Endothelial cell of umbilical vein (primary cell): ENCODE data around the gene FTHL17.

Experiments used
- EZH2 ChIP-seq: IDR thresholded peaks from 2 replicates; pipeline ENCODE4 v1.6.1; 2012; ENCODE audit warnings: borderline replicate concordance, low read depth, mild to moderate bottlenecking, moderate library complexity, low read length, inconsistent platforms; ENCODE audit not compliant: severe bottlenecking
- POLR2AphosphoS5 ChIP-seq: IDR thresholded peaks from 2 replicates; pipeline ENCODE4 v1.6.1; 2012; ENCODE audit warnings: low read depth, mild to moderate bottlenecking, control low read depth, low read length, moderate library complexity; ENCODE audit not compliant: insufficient read depth
- TF ChIP-seq, protein P1 (sequence below), 2 donors: IDR thresholded peaks; 1 replicate in 1 of 2; 2 replicates in 1 of 2; pipeline ENCODE4 v1.5.1; 2011; ENCODE audit warnings: low read length in 2 of 2, mild to moderate bottlenecking in 2 of 2, moderate library complexity in 2 of 2, control low read depth in 1 of 2, inconsistent platforms in 1 of 2, low read depth in 1 of 2; ENCODE audit not compliant: insufficient read depth in 1 of 2; ENCODE audit errors: extremely low read depth in 1 of 2

DNA sequence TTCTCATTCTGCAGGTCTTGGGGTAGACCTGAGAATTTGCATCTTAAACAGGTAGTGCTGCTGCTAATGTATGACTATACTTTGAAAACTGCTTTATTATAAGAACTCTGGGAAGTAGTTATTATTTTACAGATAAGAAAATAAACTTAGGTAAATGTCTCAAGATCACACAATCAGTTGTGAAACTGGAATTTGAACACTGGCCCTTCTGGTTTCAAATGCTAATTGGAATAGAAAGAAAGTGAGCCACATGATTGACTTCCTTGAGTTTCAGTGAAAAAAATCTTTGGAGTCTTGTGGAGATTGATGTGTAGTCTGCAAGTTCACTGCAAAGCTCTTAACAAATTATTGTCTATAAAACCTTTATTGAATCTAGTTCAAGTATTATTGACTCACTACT is 44.5 kb downstream of the FTHL17 start:
- no peak for TF ChIP-seq EZH2
- TF ChIP-seq, protein P1, sequence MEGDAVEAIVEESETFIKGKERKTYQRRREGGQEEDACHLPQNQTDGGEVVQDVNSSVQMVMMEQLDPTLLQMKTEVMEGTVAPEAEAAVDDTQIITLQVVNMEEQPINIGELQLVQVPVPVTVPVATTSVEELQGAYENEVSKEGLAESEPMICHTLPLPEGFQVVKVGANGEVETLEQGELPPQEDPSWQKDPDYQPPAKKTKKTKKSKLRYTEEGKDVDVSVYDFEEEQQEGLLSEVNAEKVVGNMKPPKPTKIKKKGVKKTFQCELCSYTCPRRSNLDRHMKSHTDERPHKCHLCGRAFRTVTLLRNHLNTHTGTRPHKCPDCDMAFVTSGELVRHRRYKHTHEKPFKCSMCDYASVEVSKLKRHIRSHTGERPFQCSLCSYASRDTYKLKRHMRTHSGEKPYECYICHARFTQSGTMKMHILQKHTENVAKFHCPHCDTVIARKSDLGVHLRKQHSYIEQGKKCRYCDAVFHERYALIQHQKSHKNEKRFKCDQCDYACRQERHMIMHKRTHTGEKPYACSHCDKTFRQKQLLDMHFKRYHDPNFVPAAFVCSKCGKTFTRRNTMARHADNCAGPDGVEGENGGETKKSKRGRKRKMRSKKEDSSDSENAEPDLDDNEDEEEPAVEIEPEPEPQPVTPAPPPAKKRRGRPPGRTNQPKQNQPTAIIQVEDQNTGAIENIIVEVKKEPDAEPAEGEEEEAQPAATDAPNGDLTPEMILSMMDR (IDR thresholded peaks at IDR 0.05; ENCODE audit: extremely low read depth in 1 of 2, insufficient read depth in 1 of 2, low read depth in 1 of 2, low read length in 2 of 2) = no peak
- TF ChIP-seq POLR2AphosphoS5 = no peak
